IPS-20b (cell line): ENCODE measurements around the gene PTPRZ1.
A peak's percentile ranks its signal among the peaks of the same experiment; 100 is the strongest.

ENCODE experiments used
- H3K27ac ChIP-seq: one replicate; pipeline ENCODE4 v1.5.1; 2013; ENCODE audit warnings: low read length
- H3K27me3 ChIP-seq: 2 replicates; pipeline ENCODE4 v1.6.1; 2013; ENCODE audit warnings: mild to moderate bottlenecking, low read length, inconsistent platforms; ENCODE audit not compliant: insufficient read depth
- H3K36me3 ChIP-seq: 2 replicates; pipeline ENCODE4 v1.6.1; 2013; ENCODE audit warnings: low read depth, mild to moderate bottlenecking, inconsistent platforms, low read length, moderate library complexity; ENCODE audit not compliant: insufficient read depth
- H3K4me1 ChIP-seq: 2 replicates; pipeline ENCODE4 v1.6.1; 2013; ENCODE audit warnings: mild to moderate bottlenecking, control low read depth, inconsistent platforms, low read length, moderate library complexity; ENCODE audit not compliant: insufficient read depth
- H3K4me3 ChIP-seq: 2 replicates; pipeline ENCODE4 v1.5.1; 2013; ENCODE audit warnings: mild to moderate bottlenecking, low read length, inconsistent platforms
- H3K9ac ChIP-seq: 2 replicates; pipeline ENCODE4 v1.6.1; 2013; ENCODE audit warnings: low read depth, mild to moderate bottlenecking, inconsistent platforms, low read length, moderate library complexity
- H3K9me3 ChIP-seq: 2 replicates; pipeline ENCODE4 v1.6.1; 2013; ENCODE audit warnings: mild to moderate bottlenecking, low read depth, low read length, inconsistent platforms; ENCODE audit not compliant: insufficient read depth

PTPRZ1 gene

GRCh38 chr7:121891731-121892130, 18.8 kb downstream of the PTPRZ1 start:
- Histone ChIP-seq H3K36me3 (peaks cover 15% of the 10 kb centered on the region; the same call in 1 of the 2 replicates), H3K27me3 (no peaks in the 10 kb centered on the region), H3K9me3 (no peaks in the 10 kb centered on the region), H3K4me1 (peaks cover 8% of the 10 kb centered on the region; the same call in 1 of the 2 replicates), H3K27ac (no peak overlapping the region), H3K4me3 (no peak overlapping the region), H3K9ac (no peak overlapping the region)

- Histone ChIP-seq H3K27ac (no peak overlapping the region), H3K27me3 (no peaks in the 10 kb centered on the region), H3K9me3 (no peaks in the 10 kb centered on the region), H3K4me1 (no peaks in the 10 kb centered on the region), H3K36me3 (peaks cover 32% of the 10 kb centered on the region), H3K4me3 (no peak overlapping the region), H3K9ac (no peak overlapping the region)
Measured at GRCh38 chr7:121901026-121901425, 28.1 kb downstream of the PTPRZ1 start.

GRCh38 chr7:121904120-121904519, 31.2 kb downstream of the PTPRZ1 start:
- peaks cover 27% of the 10 kb centered on the region for H3K36me3 ChIP-seq
- H3K27me3 ChIP-seq = no peaks in the 10 kb centered on the region

GRCh38 chr7:121908042-121908441, 35.1 kb downstream of the PTPRZ1 start:
- Histone ChIP-seq H3K27ac (no peak overlapping the region), H3K4me3 (no peak overlapping the region), H3K36me3 (peaks cover 9% of the 10 kb centered on the region; the same call in 1 of the 2 replicates), H3K27me3 (no peaks in the 10 kb centered on the region), H3K9ac (no peak overlapping the region), H3K9me3 (no peaks in the 10 kb centered on the region), H3K4me1 (peaks cover 6% of the 10 kb centered on the region; the same call in 1 of the 2 replicates)

More at GRCh38 chr7:121904120-121904519, 31.2 kb downstream of the PTPRZ1 start:
- Histone ChIP-seq H3K9me3 (no peaks in the 10 kb centered on the region), H3K27ac (no peak overlapping the region), H3K4me3 (no peak overlapping the region), H3K9ac (no peak overlapping the region), H3K4me1 (0 out of 2 replicates have a peak, but pooled peaks cover under 1% of the 10 kb centered on the region)

- Histone ChIP-seq H3K27me3 (no peaks in the 10 kb centered on the region), H3K4me3 (no peak overlapping the region), H3K4me1 (peaks cover 16% of the 10 kb centered on the region; the same call in 1 of the 2 replicates), H3K36me3 (peaks cover 9% of the 10 kb centered on the region; the same call in 1 of the 2 replicates), H3K9ac (no peak overlapping the region), H3K27ac (no peak overlapping the region), H3K9me3 (no peaks in the 10 kb centered on the region)
Measured at GRCh38 chr7:121909716-121910345, 36.9 kb downstream of the PTPRZ1 start.

GRCh38 chr7:121913947-121914675, 41.1 kb downstream of the PTPRZ1 start:
- Histone ChIP-seq H3K27ac (no peak overlapping the region), H3K4me3 (no peak overlapping the region), H3K9ac (no peak overlapping the region; the same call in 1 of the 2 replicates)

GRCh38 chr7:121914676-121915279, 41.8 kb downstream of the PTPRZ1 start:
- H3K4me3 ChIP-seq = no peak overlapping the region

More at GRCh38 chr7:121913947-121914675, 41.1 kb downstream of the PTPRZ1 start:
- Histone ChIP-seq H3K27me3 (no peaks in the 10 kb centered on the region), H3K9me3 (no peaks in the 10 kb centered on the region), H3K4me1 (peaks cover 25% of the 10 kb centered on the region; the same call in 1 of the 2 replicates), H3K36me3 (no peaks in the 10 kb centered on the region)

GRCh38 chr7:121916211-121916610, 43.2 kb downstream of the PTPRZ1 start:
- Histone ChIP-seq H3K9me3 (no peaks in the 10 kb centered on the region), H3K4me1 (peaks cover 23% of the 10 kb centered on the region; the same call in 1 of the 2 replicates), H3K27me3 (no peaks in the 10 kb centered on the region), H3K36me3 (no peaks in the 10 kb centered on the region), H3K27ac (no peak overlapping the region), H3K4me3 (no peak overlapping the region), H3K9ac (no peak overlapping the region)

More at GRCh38 chr7:121914676-121915279, 41.8 kb downstream of the PTPRZ1 start:
- Histone ChIP-seq H3K36me3 (no peaks in the 10 kb centered on the region), H3K27me3 (no peaks in the 10 kb centered on the region), H3K9ac (no peak overlapping the region; the same call in 1 of the 2 replicates), H3K4me1 (peaks cover 19% of the 10 kb centered on the region; the same call in 1 of the 2 replicates), H3K27ac (no peak overlapping the region), H3K9me3 (no peaks in the 10 kb centered on the region)

GRCh38 chr7:121919986-121920385, 47.0 kb downstream of the PTPRZ1 start:
- Histone ChIP-seq H3K36me3 (no peaks in the 10 kb centered on the region), H3K4me1 (peaks cover 29% of the 10 kb centered on the region; the same call in 1 of the 2 replicates), H3K4me3 (no peak overlapping the region), H3K9me3 (no peaks in the 10 kb centered on the region), H3K27ac (no peak overlapping the region), H3K9ac (no peak overlapping the region), H3K27me3 (no peaks in the 10 kb centered on the region)

GRCh38 chr7:121924269-121925186, 51.6 kb downstream of the PTPRZ1 start:
- H3K9me3 ChIP-seq = no peaks in the 10 kb centered on the region
- H3K36me3 ChIP-seq = peaks cover 6% of the 10 kb centered on the region
- peak overlapping the region; percentile 11; the same call in 1 of the 2 replicates for H3K4me3 ChIP-seq
- peak overlapping the region; percentile 0; the same call in 1 of the 2 replicates for H3K9ac ChIP-seq
- H3K4me1 ChIP-seq = peaks cover 30% of the 10 kb centered on the region; the same call in 1 of the 2 replicates
- no peaks in the 10 kb centered on the region for H3K27me3 ChIP-seq
- H3K27ac ChIP-seq = peak overlapping the region; percentile 1
